Activated CD4-positive, alpha-beta memory T cell treated with anti-CD3 and anti-CD28 coated beads, Interleukin-2, amount 10 ng/mL, durations not matched to agents 7 days and 5 days (primary cell): ENCODE results near the gene ZDHHC14. TPM values are rescaled to one million over a fixed set of nuclear protein-coding genes. Genes with fewer than 3 reads are reported as not detected.

ENCODE experiments used
- CTCF ChIA-PET: fragments of 350-600 bp; sonication (Branson Sonifier 250); formaldehyde crosslinking; loops from one replicate; lab custom pipeline; 2021; ENCODE audit warnings: antibody characterized with exemption, inconsistent platforms; lab: Charles Lee
- POLR2A ChIA-PET: fragments of 350-600 bp; sonication (Branson Sonifier 250); formaldehyde crosslinking; loops from one replicate; lab custom pipeline; 2021; ENCODE audit warnings: antibody characterized with exemption; lab: Charles Lee
- DNase-seq: peaks from one replicate; pipeline ENCODE4 v3.0.0-alpha.2; 2020
- H3K27ac Mint-ChIP-seq: one replicate; pipeline ENCODE4 v1.8.0; 2021; ENCODE audit warnings: mild to moderate bottlenecking, mixed read lengths
- H3K27me3 Mint-ChIP-seq: one replicate; pipeline ENCODE4 v1.8.0; 2021; ENCODE audit warnings: mixed read lengths
- H3K36me3 Mint-ChIP-seq: one replicate; pipeline ENCODE4 v1.8.0; 2021; ENCODE audit warnings: low read depth, mixed read lengths
- H3K4me1 Mint-ChIP-seq: one replicate; pipeline ENCODE4 v1.8.0; 2021; ENCODE audit warnings: mixed read lengths
- H3K4me3 Mint-ChIP-seq: one replicate; pipeline ENCODE4 v1.8.0; 2021; ENCODE audit warnings: mild to moderate bottlenecking, mixed read lengths
- H3K9me3 Mint-ChIP-seq: one replicate; pipeline ENCODE4 v1.8.0; 2021; ENCODE audit warnings: mixed read lengths
- total RNA-seq, 2 experiments: library from RNA; stranded (reverse); gene quantifications; one replicate each; pipeline ENCODE4 v1.2.3, GENCODE V29; 2021

The ZDHHC14 gene
- total RNA-seq, 2 experiments from 2014 or later, result 8.1 to 8.7 TPM

DNA sequence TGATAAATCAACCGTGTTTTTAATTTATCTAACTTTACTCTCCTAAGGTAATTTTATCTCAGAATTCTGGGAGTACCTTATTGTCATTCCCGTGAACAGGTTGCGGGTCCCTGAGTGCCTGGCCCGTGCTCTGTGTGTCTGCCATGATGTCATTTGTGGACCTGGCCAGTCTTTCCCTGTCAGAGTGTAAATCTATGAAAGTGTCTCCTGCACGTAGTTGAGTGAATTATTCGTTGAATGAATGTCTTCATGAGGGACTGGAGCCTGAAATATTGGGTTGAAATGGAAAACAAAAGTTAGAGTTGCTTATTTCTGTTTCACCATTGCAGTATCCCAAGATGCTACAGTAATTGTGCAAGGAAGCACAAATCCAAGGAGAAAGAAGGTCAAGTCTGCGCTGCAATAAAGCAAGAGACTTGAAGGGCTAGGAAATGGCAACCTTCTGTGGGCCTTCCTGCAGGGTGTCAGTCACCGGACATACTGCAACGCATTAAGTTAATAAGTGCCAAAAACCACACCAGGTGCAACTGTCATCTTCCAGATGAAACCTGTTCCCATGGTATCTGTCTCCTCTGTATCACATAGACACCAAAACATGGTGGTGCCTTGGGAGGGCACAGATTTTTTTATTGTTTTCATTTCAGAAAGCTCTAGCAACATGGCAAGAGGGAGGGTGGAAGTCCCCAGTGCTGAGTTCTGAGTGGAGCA is 135.5 kb downstream of the ZDHHC14 start:
- no peak for DNase-seq
- no peaks in the 10 kb centered on the region for H3K36me3 Mint-ChIP-seq
- no peaks in the 10 kb centered on the region for H3K27me3 Mint-ChIP-seq
- H3K4me1 Mint-ChIP-seq, result peaks cover 14% of the 10 kb centered on the region
- POLR2A ChIA-PET, result no interaction called here
- H3K4me3 Mint-ChIP-seq, result no peak overlapping the region
- CTCF ChIA-PET, result no interaction called here
- no peaks in the 10 kb centered on the region for H3K9me3 Mint-ChIP-seq
- H3K27ac Mint-ChIP-seq, result no peak overlapping the region

DNA sequence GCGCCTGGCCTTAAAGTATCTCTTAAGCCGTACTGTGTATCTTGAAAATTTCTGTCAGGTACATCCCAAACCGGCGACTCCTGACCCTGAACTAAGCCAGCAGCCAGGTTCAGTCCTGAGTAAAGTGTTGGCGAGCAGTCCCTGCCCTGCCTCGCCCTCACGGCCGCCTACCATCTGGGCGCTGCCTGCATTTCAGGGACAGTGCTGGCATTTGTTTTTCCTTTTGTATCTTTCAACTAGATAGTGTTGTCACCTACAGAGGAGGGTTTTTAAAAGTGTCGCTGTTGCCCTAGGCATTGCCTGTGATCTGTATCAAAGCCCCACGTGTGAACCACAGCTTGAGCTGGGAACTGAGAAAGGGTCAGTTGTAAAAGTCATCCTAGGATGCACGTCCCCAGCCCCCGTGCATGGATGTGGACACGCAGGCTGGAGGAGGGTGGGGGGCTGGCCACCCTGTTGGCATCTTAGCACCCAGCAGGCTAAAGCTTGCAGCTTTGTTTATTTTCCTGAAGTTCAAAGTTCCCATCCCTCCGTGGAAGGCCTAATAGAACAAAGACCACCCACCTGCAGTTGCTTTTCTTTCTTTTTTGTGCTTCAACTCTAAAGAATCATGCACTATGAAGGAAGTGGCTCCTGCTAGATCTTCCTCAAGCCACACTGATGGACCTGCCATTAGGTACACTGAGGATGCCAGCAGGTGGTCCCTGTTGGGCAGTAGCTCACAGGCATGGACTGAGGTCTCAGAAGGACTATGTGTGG is 136.8 kb downstream of the ZDHHC14 start:
- Mint-ChIP-seq H3K4me3 (no peak overlapping the region), H3K9me3 (no peaks in the 10 kb centered on the region), H3K4me1 (peaks cover 19% of the 10 kb centered on the region), H3K27me3 (no peaks in the 10 kb centered on the region), H3K36me3 (peaks cover under 1% of the 10 kb centered on the region), H3K27ac (no peak overlapping the region)
- no peak for DNase-seq
- POLR2A ChIA-PET, result interaction anchor here (0.9 kb wide), 1 partner anchor 18 kb away, joined by 4 read pairs; no protein-coding TSS in a partner anchor
- CTCF ChIA-PET, result no interaction called here

DNA sequence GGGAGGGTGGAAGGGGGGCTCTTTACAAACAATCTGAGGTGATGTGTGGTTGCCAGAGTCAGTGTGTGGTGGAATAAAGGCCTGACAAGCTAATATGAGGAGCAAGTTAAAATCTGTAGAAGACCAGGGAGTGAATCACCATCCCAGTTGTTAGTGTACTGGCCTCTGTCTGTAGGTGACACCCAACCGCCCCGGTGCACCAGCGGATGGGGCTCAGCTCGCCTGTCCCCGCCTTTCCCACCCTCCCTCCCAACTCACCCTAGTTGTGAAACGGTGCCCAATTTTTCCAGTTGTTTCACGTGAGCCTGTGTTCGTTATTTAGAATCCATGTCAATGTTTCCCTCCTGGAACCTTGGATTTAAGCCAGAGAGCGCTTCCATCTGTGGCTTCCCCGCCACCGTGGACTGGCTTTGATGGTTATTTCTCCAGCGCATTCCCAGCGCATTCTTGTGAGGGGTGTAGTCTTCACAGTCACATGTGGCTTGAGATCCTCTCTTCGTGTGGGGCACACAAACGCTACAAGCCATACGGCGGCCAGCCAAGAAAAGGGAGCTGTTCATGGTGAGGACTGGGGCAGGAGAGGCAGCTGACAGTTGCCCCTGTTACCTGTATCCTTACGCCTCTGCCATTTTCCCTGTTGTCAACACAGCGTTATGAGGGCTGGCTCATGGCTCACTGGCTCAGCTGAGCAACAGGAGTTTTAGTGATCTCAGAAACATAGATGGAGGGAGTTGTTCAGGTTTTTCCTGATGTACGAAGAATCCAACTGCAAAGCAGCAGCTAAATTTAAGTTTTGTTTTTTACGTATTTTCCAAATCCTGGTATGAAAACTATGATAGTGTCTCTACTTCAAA is 137.6 kb downstream of the ZDHHC14 start:
- no peak for DNase-seq
- peaks cover 3% of the 10 kb centered on the region for H3K9me3 Mint-ChIP-seq
- CTCF ChIA-PET, result no interaction called here
- H3K4me3 Mint-ChIP-seq, result no peak overlapping the region
- H3K27me3 Mint-ChIP-seq, result no peaks in the 10 kb centered on the region
- H3K36me3 Mint-ChIP-seq, result peaks cover 6% of the 10 kb centered on the region
- H3K4me1 Mint-ChIP-seq, result peaks cover 24% of the 10 kb centered on the region
- POLR2A ChIA-PET, result interaction anchor here (0.9 to 1.5 kb wide), 3 partner anchors 9 to 17 kb away, joined by 3 to 4 read pairs (median 3); no protein-coding TSS in a partner anchor
- no peak overlapping the region for H3K27ac Mint-ChIP-seq

DNA sequence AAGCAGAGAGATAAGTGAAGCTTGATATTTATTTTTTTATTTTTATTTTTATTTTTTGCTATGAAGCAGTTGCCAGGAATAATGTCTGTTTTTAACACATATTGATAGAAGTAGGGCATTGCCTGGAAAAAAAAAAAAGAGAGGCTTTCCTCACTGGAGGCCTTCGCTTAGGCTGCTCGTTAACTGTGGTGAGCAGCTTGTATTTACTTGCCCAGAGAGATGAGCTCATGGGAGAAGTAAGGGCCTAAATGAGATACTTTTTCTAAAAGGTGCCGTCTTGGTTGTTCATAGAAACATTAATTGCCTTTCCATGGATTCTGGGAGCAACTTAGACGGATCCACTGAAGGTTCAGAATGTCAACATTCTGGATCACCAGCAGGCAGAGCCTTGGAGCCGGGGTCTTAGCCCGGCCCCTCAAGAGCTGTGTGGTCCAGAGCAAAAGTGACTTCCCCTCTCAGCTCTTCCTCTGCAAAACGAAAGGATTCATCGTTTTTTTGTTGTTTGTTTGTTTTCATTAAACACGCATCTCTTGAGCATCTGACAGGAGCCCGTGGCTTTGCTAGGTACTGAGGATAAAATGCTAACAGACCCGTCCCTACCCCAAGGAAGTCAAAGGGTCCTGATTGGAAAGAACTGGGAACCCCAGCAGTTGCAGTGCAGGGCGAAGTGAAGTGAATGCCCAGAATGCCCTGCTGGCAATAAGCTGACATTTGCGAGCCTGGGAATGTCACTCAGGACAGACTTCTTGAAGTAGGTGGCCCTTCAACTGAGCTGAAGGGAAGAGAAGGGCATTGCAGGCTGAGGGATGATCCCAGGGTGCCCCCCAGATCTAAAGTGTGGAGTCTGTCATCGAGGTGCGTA is 138.5 kb downstream of the ZDHHC14 start:
- H3K9me3 Mint-ChIP-seq, result peaks cover 3% of the 10 kb centered on the region
- CTCF ChIA-PET, result no interaction called here
- POLR2A ChIA-PET, result interaction anchor here (0.9 to 1.5 kb wide), 2 partner anchors 9 to 16 kb away, joined by 3 read pairs; no protein-coding TSS in a partner anchor
- H3K27me3 Mint-ChIP-seq, result no peaks in the 10 kb centered on the region
- H3K4me3 Mint-ChIP-seq, result no peak overlapping the region
- peaks cover 6% of the 10 kb centered on the region for H3K36me3 Mint-ChIP-seq
- H3K27ac Mint-ChIP-seq, result no peak overlapping the region
- no peak for DNase-seq
- peaks cover 24% of the 10 kb centered on the region for H3K4me1 Mint-ChIP-seq

GRCh38 chr6:157520117-157520406 is 139.1 kb downstream of the ZDHHC14 start:
- CTCF ChIA-PET, result no interaction called here
- peaks cover 6% of the 10 kb centered on the region for H3K36me3 Mint-ChIP-seq
- no peak overlapping the region for H3K4me3 Mint-ChIP-seq
- no peaks in the 10 kb centered on the region for H3K27me3 Mint-ChIP-seq
- no peak for DNase-seq
- H3K4me1 Mint-ChIP-seq, result peaks cover 21% of the 10 kb centered on the region
- POLR2A ChIA-PET, result interaction anchor here (1.5 kb wide), 1 partner anchor 15 kb away, joined by 3 read pairs; no protein-coding TSS in a partner anchor
- no peak overlapping the region for H3K27ac Mint-ChIP-seq
- H3K9me3 Mint-ChIP-seq, result peaks cover 3% of the 10 kb centered on the region

DNA sequence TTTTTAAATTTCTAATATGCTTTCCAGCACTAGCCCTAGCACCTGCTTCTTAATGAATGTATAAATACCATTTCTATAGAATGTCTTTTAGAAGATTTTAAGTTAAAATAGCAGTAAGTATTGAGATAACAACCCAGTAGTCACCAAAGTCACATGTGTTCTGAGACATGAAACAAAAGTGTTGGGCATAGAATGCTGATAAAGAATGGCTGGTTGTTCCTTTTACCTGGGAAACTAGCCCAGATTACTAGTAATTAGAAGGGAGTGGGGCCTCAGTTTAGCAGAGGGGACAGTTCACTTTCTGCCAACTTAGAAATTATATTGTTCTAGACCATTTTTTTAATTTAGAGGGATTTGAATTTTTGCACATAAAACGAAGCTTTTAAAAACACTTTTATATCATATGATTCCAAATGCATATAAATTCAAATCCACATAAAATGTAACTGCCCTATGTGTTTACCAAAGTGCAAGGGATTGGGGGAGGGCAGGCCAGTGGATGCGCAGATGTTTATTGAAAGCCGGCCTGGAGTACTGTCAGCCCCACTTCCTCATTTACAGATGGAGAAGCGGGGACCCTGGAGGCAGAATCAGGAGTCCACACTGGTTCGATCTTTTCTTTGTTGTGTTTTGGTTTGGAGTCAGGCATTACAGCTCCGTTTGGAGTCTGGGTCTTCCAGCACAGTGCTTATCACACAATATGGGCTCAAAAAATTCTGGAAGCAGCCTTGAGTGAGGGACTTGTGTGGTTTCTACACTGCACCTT is 139.8 kb downstream of the ZDHHC14 start:
- no peak overlapping the region for H3K4me3 Mint-ChIP-seq
- H3K27me3 Mint-ChIP-seq, result no peaks in the 10 kb centered on the region
- peaks cover 21% of the 10 kb centered on the region for H3K4me1 Mint-ChIP-seq
- DNase-seq, result no peak
- H3K27ac Mint-ChIP-seq, result no peak overlapping the region
- peaks cover 4% of the 10 kb centered on the region for H3K9me3 Mint-ChIP-seq
- H3K36me3 Mint-ChIP-seq, result peaks cover 7% of the 10 kb centered on the region
- ChIA-PET POLR2A (interaction anchor here (1.0 kb wide), 1 partner anchor 139 kb away, joined by 3 read pairs; no protein-coding TSS in a partner anchor), CTCF (no interaction called here)

GRCh38 chr6:157521362-157522335 is 140.7 kb downstream of the ZDHHC14 start:
- H3K4me1 Mint-ChIP-seq, result peaks cover 29% of the 10 kb centered on the region
- H3K4me3 Mint-ChIP-seq, result no peak overlapping the region
- no peak overlapping the region for H3K27ac Mint-ChIP-seq
- no peak for DNase-seq
- ChIA-PET CTCF (no interaction called here), POLR2A (interaction anchor here (1.0 to 1.2 kb wide), 2 partner anchors 139 to 199 kb away, joined by 3 read pairs; no protein-coding TSS in a partner anchor)
- peaks cover 15% of the 10 kb centered on the region for H3K36me3 Mint-ChIP-seq
- peaks cover 7% of the 10 kb centered on the region for H3K9me3 Mint-ChIP-seq
- no peaks in the 10 kb centered on the region for H3K27me3 Mint-ChIP-seq

DNA sequence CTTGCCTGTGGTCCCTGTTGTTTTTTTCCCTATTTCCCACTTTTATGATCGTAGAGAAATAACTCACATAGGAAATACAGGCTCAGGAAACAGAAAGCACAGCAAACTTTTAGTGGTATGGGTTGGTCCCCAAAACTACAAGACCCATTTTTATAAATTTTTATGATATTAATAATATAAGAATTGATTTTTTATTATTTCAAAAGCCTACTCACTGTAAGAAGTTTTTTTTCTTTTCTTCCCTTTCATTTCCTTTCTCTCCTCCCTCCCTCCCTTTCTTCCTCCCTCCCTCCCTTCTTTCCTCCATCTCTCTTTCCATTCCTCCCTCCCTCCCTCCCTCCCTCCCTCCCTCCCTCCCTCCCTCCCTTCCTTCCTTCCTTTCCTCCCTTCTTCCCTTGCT is 141.5 kb downstream of the ZDHHC14 start:
- CTCF ChIA-PET, result no interaction called here
- Mint-ChIP-seq H3K27ac (no peak overlapping the region), H3K9me3 (peaks cover 7% of the 10 kb centered on the region), H3K27me3 (no peaks in the 10 kb centered on the region), H3K4me1 (peaks cover 38% of the 10 kb centered on the region), H3K36me3 (peaks cover 17% of the 10 kb centered on the region), H3K4me3 (no peak overlapping the region)
- POLR2A ChIA-PET, result interaction anchor here (1.2 kb wide), 1 partner anchor 200 kb away, joined by 3 read pairs; no protein-coding TSS in a partner anchor
- DNase-seq, result no peak

GRCh38 chr6:157524735-157525134 is 143.7 kb downstream of the ZDHHC14 start:
- DNase-seq, result no peak
- H3K4me1 Mint-ChIP-seq, result peaks cover 46% of the 10 kb centered on the region
- ChIA-PET POLR2A (no interaction called here), CTCF (no interaction called here)
- H3K27me3 Mint-ChIP-seq, result no peaks in the 10 kb centered on the region
- H3K4me3 Mint-ChIP-seq, result no peak overlapping the region
- peaks cover 25% of the 10 kb centered on the region for H3K36me3 Mint-ChIP-seq
- peaks cover 7% of the 10 kb centered on the region for H3K9me3 Mint-ChIP-seq
- no peak overlapping the region for H3K27ac Mint-ChIP-seq

- CTCF ChIA-PET, result interaction anchor here (0.6 kb wide), 1 partner anchor 370 kb away, joined by 4 read pairs; no protein-coding TSS in a partner anchor
- H3K4me3 Mint-ChIP-seq, result no peak overlapping the region
- H3K27ac Mint-ChIP-seq, result no peak overlapping the region
- no peaks in the 10 kb centered on the region for H3K27me3 Mint-ChIP-seq
- no peak for DNase-seq
- peaks cover 25% of the 10 kb centered on the region for H3K36me3 Mint-ChIP-seq
- peaks cover 7% of the 10 kb centered on the region for H3K9me3 Mint-ChIP-seq
- POLR2A ChIA-PET, result interaction anchor here (0.9 to 1.2 kb wide), 2 partner anchors 11 to 69 kb away, joined by 3 to 4 read pairs; no protein-coding TSS in a partner anchor
- peaks cover 44% of the 10 kb centered on the region for H3K4me1 Mint-ChIP-seq
These were observed 144.4 kb downstream of the ZDHHC14 start for GRCh38 chr6:157525292-157525889.
